Measurements from ENCODE around the gene PAOX. TPM values are rescaled to one million over a fixed set of nuclear protein-coding genes. Genes with fewer than 3 reads are reported as not detected.

Gene PAOX
- total and polyA plus RNA-seq, 12 donors: 1.5 to 4.4 (median 3.0) TPM

DNA sequence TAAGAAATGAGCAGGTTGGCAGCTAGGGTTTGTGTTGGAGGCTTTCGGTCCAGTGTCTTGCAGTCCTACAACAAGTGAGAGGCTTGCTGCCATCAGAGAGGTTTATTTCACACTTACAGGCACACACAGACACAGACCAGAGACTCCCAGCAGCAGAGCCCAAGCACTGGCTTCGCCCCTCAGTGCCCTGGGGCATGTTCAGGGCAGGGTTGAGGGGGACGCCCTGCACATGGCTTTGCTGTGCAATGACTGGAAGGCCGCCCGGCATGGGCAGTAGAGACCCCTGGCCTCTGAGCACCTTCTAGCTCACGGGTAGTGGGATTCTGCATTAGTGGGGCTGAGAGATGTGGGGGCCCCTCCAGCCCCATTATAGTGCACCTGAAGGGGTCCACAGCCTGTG, 41.5 kb downstream of the PAOX start:
- TF ChIP-seq CTCF (IDR thresholded peaks at IDR 0.05): no peak
- peak in 1 of 2 donors; percentile 5 for DNase-seq
- no peaks in the 10 kb centered on the region for H3K9me3 ChIP-seq
- peaks cover 0 to 45% (median 10%) of the 10 kb centered on the region in 9 donors for H3K36me3 ChIP-seq
- no peak overlapping the region for H3K4me3 ChIP-seq
- intact Hi-C loops (cut with DNase I): loop anchor here in 1 of 10 donors (5.0 kb wide), 1 partner anchor 152 kb away; no protein-coding TSS in a partner anchor
- no peak for ATAC-seq
- WGBS, 2 donors: 92 to 97% methylated on average over 6 of the region's 6 CpGs
- H3K27ac ChIP-seq: no peak overlapping the region
- peaks cover 0 to 21% (median 5%) of the 10 kb centered on the region in 7 donors for H3K27me3 ChIP-seq
- H3K4me1 ChIP-seq: peaks cover 0 to 5% (median 0%) of the 10 kb centered on the region in 9 donors

DNA sequence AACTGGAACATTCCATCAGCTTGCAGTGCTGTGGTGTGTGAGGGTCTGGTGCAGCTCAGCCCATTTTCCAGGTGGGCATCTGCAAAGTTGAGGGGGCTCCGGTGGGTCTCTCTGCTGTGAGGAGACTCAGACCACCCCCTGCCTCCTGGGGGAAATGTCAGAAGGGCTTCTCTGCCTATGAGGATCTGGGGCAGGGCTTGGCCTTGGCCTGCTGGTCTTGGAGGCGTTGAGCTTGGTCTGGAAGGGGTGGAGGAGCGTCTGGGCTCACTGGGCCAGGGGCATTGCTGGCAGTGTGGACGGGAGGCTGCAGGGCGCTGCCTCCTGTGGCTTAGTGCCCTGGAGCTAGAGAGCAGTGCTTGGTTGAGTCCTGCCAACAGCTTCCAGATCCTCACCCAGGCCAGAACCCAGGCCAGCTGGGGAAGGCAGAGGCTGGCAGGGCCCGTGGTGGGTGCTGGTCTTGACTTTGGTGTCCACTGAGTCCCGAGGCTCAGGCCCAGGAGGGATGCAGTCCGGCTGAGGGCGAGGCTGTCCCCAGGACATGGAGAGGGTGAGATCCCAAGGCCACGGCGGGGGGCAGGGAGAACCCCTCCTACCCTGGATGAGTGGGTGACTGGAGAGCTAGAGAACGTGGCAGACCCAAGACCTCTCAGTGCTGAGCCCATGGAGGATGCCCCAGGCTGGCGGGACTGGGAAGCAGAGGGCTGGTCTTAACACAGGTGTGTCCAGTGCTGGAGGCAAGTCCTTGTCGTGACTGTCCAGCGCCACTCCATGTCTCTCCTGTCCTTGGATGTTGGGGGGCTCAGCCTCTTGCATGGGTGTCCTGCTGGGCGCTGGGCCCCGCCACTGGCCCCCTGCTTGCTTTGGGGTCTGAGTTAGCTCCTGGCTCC, 42.5 kb downstream of the PAOX start:
- Histone ChIP-seq H3K9me3 (no peaks in the 10 kb centered on the region), H3K4me1 (peaks cover 0 to 5% (median 0%) of the 10 kb centered on the region in 9 donors), H3K4me3 (no peak overlapping the region), H3K27me3 (peaks cover 0 to 21% (median 5%) of the 10 kb centered on the region in 7 donors), H3K36me3 (peaks cover 0 to 39% (median 10%) of the 10 kb centered on the region in 9 donors), H3K27ac (no peak overlapping the region)
- 77 to 91% methylated on average over 16 to 17 of the region's 17 CpGs for WGBS, 2 donors
- DNase-seq (peak in 1 of 2 donors; percentile 9), ATAC-seq (peak in 1 of 8 donors; percentile 12)
- TF ChIP-seq CTCF (IDR thresholded peaks at IDR 0.05): no peak
- intact Hi-C loops (cut with DNase I): loop anchor here in 1 of 10 donors (5.0 kb wide), 1 partner anchor 151 kb away; no protein-coding TSS in a partner anchor

GRCh38 chr10:133422223-133422806, 43.3 kb downstream of the PAOX start:
- Histone ChIP-seq H3K36me3 (peaks cover 0 to 39% (median 10%) of the 10 kb centered on the region in 9 donors), H3K27ac (no peak overlapping the region), H3K4me3 (no peak overlapping the region), H3K4me1 (peaks cover 0 to 5% (median 0%) of the 10 kb centered on the region in 9 donors), H3K27me3 (peaks cover 0 to 21% (median 5%) of the 10 kb centered on the region in 7 donors), H3K9me3 (no peaks in the 10 kb centered on the region)
- 83 to 85% methylated on average over 16 of the region's 16 CpGs for WGBS, 2 donors
- TF ChIP-seq CTCF (IDR thresholded peaks at IDR 0.05): no peak
- DNase-seq: peak in 1 of 2 donors; percentile 5
- peak in 1 of 8 donors; percentile 8 for ATAC-seq
- intact Hi-C loops (cut with DNase I): loop anchor here in 1 of 10 donors (5.0 kb wide), 1 partner anchor 150 kb away; no protein-coding TSS in a partner anchor

Measured in heart right ventricle (tissue), 16 donors.